K562 (cell line): ENCODE results near the gene JMJD1C. TPM values are rescaled to one million over a fixed set of nuclear protein-coding genes. Genes with fewer than 3 reads are reported as not detected.

ENCODE experiments used
- C11orf30 ChIP-seq: fragments of 450-650 bp; IDR thresholded peaks from 2 replicates; pipeline ENCODE4 v1.6.1; 2016; ENCODE audit warnings: low read depth, mild to moderate bottlenecking
- COPS2 ChIP-seq: fragments of 450-650 bp; conservative IDR thresholded peaks from 2 replicates; pipeline ENCODE4 v1.6.1; 2016; ENCODE audit warnings: mild to moderate bottlenecking, moderate library complexity
- CSDE1 ChIP-seq, 2 experiments: fragments of 450-650 bp; IDR thresholded peaks; 2 replicates each; pipeline ENCODE4 v1.6.1; 2016; ENCODE audit warnings: mild to moderate bottlenecking in 1 of 2
- E2F6 ChIP-seq, 2 experiments: IDR thresholded peaks; 2 replicates each; pipeline ENCODE4 v1.6.1; 2011; ENCODE audit warnings: borderline replicate concordance in 1 of 2, control low read depth in 1 of 2, low read depth in 1 of 2, low read length in 1 of 2, mild to moderate bottlenecking in 1 of 2, mixed read lengths in 1 of 2, moderate library complexity in 1 of 2; ENCODE audit not compliant: insufficient read depth in 1 of 2, insufficient read length in 1 of 2, poor library complexity in 1 of 2, severe bottlenecking in 1 of 2; ENCODE audit errors: extremely low read depth in 1 of 2
- HNRNPL ChIP-seq: fragments of 200-400 bp; formaldehyde crosslinking; IDR thresholded peaks from 2 replicates; pipeline ENCODE4 v1.6.1; 2017; ENCODE audit warnings: low read depth, mild to moderate bottlenecking, low read length
- JUNB ChIP-seq: fragments of 450-650 bp; formaldehyde crosslinking; conservative IDR thresholded peaks from 2 replicates; pipeline ENCODE4 v1.4.0; 2020; ENCODE audit warnings: mild to moderate bottlenecking
- NCOA1 ChIP-seq: fragments of 450-650 bp; IDR thresholded peaks from 2 replicates; pipeline ENCODE4 v1.6.1; 2016; ENCODE audit warnings: low read depth
- PTTG1 ChIP-seq: fragments of 450-650 bp; IDR thresholded peaks from 2 replicates; pipeline ENCODE4 v1.6.1; 2016; ENCODE audit warnings: low read depth, mild to moderate bottlenecking, missing genetic modification characterization, missing compliant biosample characterization
- RAD51 ChIP-seq: fragments of 450-650 bp; IDR thresholded peaks from 2 replicates; pipeline ENCODE4 v1.7.1; 2016; ENCODE audit warnings: low read depth, mild to moderate bottlenecking, borderline replicate concordance
- RBFOX2 ChIP-seq: fragments of 200-400 bp; formaldehyde crosslinking; IDR thresholded peaks from 2 replicates; pipeline ENCODE4 v1.6.1; 2017; ENCODE audit warnings: low read depth, mild to moderate bottlenecking, low read length, moderate library complexity
- ZBTB40 ChIP-seq, 2 experiments: fragments of 450-650 bp in 1 of 2; sonication (generic) in 1 of 2; formaldehyde crosslinking in 1 of 2; IDR thresholded peaks; 2 replicates each; pipeline versions ENCODE4 v1.7.1 to v1.9.0; 2016 to 2022; ENCODE audit warnings: inconsistent platforms in 1 of 2, mild to moderate bottlenecking in 1 of 2, missing genetic modification reagents in 1 of 2
- ZKSCAN1 ChIP-seq: fragments of 150-350 bp; IDR thresholded peaks from 2 replicates; pipeline ENCODE4 v1.6.1; 2016; ENCODE audit warnings: low read depth, low read length
- ZNF75A ChIP-seq: fragments of 450-650 bp; formaldehyde crosslinking; IDR thresholded peaks from 2 replicates; pipeline ENCODE4 v1.4.0; 2020; ENCODE audit warnings: mild to moderate bottlenecking
- ZNF766 ChIP-seq: fragments of 200-800 bp; sonication (Bioruptor generic); conservative IDR thresholded peaks from 2 replicates; pipeline ENCODE4 v1.6.1; 2016; ENCODE audit warnings: missing genetic modification characterization, missing compliant biosample characterization
- polyA plus RNA-seq, 8 experiments: library from polyadenylated mRNA; depleted of rRNA in 4 of 8; stranded (reverse) in 5 of 8; unstranded in 3 of 8; fragments of >200 nt; fragmentation: Nextera tagmentation in 2 of 8; fragmentation: Illumina TruSeq in 1 of 8; extraction: Ambion mirVana in 2 of 8; extraction: Trizol in 1 of 8; gene quantifications; 2 replicates each; pipeline versions ENCODE4 v1.2.1 to v1.2.3, GENCODE V29; 2011 to 2014; ENCODE audit warnings: inconsistent platforms in 1 of 8, missing spikeins in 1 of 8
- total RNA-seq, 7 experiments: library from RNA; depleted of rRNA in 6 of 7; stranded (reverse); fragments of >200 nt in 6 of 7; fragmentation: Illumina TruSeq in 2 of 7; extraction: Trizol in 2 of 7; gene quantifications; 2 replicates each; pipeline versions ENCODE4 v1.2.1 to v1.2.3, GENCODE V29; 2011 to 2021; ENCODE audit warnings: low replicate concordance in 1 of 7
- TF ChIP-seq, protein P1 (sequence below): fragments of 450-650 bp; formaldehyde crosslinking; IDR thresholded peaks from 2 replicates; pipeline ENCODE4 v1.4.0; 2022; ENCODE audit warnings: missing genetic modification characterization

JMJD1C gene
- total and polyA plus RNA-seq, 9 of the 15 experiments (the other 6 are each of a cell fraction or from before 2014, with no cell fraction given), result 25.3 to 68.0 (median 47.2) TPM

GRCh38 chr10:63133056-63133820 lies 332.5 kb downstream of the JMJD1C start, which contains the start of gene NRBF2 (continued):
- TF ChIP-seq, protein P1, sequence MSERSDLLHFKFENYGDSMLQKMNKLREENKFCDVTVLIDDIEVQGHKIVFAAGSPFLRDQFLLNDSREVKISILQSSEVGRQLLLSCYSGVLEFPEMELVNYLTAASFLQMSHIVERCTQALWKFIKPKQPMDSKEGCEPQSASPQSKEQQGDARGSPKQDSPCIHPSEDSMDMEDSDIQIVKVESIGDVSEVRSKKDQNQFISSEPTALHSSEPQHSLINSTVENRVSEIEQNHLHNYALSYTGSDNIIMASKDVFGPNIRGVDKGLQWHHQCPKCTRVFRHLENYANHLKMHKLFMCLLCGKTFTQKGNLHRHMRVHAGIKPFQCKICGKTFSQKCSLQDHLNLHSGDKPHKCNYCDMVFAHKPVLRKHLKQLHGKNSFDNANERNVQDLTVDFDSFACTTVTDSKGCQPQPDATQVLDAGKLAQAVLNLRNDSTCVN (CRISPR knock-in tag), result no peak
- 0 out of 2 replicates have a peak, but pooled peaks have one; percentile 14 for TF ChIP-seq ZNF766 (CRISPR knock-in tag)
- TF ChIP-seq ZBTB40 (IDR thresholded peaks at IDR 0.05), result 0 out of 2 replicates have a peak, but pooled peaks have one; percentile 50
- TF ChIP-seq ZBTB40 (CRISPR knock-in tag; IDR thresholded peaks at IDR 0.05), result no peak
- peak; percentile 100 for TF ChIP-seq RBFOX2
- 0 out of 2 replicates have a peak, but pooled peaks have one; percentile 35 for TF ChIP-seq ZNF75A (CRISPR knock-in tag)
- TF ChIP-seq RAD51, result peak; percentile 97
- peak in 1 of 2 experiments; percentile 63; a peak in 1 of 4 replicates for TF ChIP-seq CSDE1 (IDR thresholded peaks at IDR 0.05)
- TF ChIP-seq JUNB (CRISPR knock-in tag), result peak; percentile 71
- peak; percentile 62 to 93 for TF ChIP-seq E2F6 (IDR thresholded peaks at IDR 0.05; ENCODE audit: borderline replicate concordance in 1 of 2, extremely low read depth in 1 of 2, insufficient read depth in 1 of 2, insufficient read length in 1 of 2, low read depth in 1 of 2, low read length in 1 of 2, poor library complexity in 1 of 2, severe bottlenecking in 1 of 2)
- TF ChIP-seq C11orf30, result peak; percentile 13
- peak; percentile 83; the same call in 1 of the 2 replicates for TF ChIP-seq HNRNPL
- no peak; the same call in 1 of the 2 replicates for TF ChIP-seq NCOA1
- no peak for TF ChIP-seq ZKSCAN1
- no peak for TF ChIP-seq COPS2
- TF ChIP-seq PTTG1 (tag), result no peak
